HG03175 (cell line): Measurements from ENCODE around the gene CHRNB1.

Experiments
- ATAC-seq: cut with Tn5 transposase; IDR thresholded peaks from one replicate; pipeline ENCODE4 v1.9.1; 2021; ENCODE audit warnings: mild to moderate bottlenecking, moderate library complexity; ENCODE audit not compliant: unreplicated experiment

Gene CHRNB1

DNA sequence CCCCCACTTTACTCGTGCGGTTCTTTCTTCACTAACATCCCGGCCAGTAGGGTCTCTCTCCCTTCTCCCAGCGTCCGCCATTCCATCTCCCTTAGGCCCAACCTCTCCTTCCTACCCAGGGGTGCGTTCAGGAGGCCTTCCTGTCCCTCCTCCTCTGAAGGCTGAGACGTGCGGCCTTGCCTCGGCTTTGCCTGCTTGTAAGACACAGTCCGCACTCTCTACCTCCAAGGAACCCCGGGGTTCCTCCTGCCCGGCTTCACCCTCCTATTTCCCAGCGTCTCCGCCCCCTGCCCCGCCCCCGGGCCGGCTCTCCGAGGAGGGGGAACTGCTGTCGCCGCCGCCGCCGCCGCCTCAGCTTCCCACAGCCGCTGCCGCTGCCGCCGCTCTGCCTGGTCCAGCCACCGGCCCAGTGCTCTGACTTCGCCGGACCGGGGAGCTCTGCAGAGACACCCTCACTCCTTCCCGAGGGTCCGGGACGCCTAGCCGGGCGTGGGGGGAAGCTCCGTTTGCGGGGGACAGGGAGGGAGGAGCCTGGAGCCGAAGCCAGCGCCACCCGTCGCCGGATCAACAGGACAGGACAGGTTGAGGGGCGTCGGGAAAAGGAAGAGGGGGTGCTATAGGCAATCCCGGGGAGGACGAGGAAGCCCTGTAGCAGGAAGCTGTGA lies 6.8 kb upstream of the CHRNB1 start:
- ATAC-seq = no peak

DNA sequence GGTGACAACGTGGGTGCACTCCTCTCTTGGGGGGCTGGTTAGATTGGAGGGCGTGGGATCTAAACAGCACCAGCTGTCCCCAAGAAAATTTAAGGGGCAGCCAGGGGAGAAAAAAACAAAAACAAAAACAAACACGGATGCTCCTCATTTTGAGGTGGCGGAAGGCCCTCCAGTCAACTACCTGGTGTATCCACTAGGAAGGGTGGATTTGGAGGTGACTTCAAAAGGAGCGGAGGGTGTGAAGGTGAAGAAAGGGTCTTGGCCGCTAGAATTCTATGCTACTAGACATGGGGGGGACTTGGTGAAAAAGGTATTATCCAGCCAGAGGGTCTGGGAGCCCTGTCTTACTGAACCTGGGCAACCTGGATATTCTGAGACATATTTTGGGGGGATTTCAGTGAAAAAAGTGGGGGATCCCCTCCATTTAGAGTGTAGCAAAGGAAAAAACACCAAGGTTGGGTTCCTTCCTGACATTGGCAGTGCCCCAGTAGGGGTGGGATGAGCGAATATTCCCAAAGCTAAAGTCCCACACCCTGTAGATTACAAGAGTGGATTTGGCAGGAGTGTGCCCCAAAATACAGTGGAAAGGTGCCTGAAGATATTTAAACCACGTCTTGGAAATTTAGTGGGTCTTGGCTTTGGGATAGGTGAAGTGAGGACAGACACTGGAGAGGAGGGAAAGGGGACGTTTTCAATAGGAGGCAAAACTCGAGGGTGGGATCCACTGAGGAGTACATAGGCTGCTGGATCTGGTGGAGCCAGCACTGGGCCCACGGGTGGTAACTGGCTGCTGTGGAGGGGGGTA lies 6.0 kb upstream of the CHRNB1 start:
- ATAC-seq = no peak

DNA sequence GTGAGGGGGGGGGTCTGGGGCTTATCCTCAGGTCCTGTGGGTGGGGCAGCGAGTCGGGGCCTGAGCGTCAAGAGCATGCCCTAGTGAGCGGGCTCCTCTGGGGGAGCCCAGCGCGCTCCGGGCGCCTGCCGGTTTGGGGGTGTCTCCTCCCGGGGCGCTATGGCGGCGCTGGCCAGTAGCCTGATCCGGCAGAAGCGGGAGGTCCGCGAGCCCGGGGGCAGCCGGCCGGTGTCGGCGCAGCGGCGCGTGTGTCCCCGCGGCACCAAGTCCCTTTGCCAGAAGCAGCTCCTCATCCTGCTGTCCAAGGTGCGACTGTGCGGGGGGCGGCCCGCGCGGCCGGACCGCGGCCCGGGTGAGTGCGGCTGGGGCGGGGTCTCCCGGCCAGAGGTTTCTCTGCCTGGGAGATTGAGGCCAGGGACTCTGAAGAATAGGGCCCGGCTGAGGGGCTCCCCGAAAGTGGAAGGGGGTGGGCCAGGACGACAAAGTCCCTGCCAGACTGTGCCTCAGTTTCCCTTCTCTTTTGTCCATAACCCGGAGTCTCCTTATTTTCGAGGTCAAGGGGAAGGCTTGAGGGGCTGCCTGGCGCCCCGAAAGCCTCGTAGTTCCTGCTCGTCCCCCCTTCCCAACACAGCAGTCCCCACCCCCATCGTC lies 5.3 kb upstream of the CHRNB1 start, which contains the start of gene FGF11:
Gene FGF11, plus strand, starts transcription at position 51 of the 651 bp plus-strand sequence. Its CDS starts 109 bp downstream, at position 160.
- ATAC-seq = no peak

DNA sequence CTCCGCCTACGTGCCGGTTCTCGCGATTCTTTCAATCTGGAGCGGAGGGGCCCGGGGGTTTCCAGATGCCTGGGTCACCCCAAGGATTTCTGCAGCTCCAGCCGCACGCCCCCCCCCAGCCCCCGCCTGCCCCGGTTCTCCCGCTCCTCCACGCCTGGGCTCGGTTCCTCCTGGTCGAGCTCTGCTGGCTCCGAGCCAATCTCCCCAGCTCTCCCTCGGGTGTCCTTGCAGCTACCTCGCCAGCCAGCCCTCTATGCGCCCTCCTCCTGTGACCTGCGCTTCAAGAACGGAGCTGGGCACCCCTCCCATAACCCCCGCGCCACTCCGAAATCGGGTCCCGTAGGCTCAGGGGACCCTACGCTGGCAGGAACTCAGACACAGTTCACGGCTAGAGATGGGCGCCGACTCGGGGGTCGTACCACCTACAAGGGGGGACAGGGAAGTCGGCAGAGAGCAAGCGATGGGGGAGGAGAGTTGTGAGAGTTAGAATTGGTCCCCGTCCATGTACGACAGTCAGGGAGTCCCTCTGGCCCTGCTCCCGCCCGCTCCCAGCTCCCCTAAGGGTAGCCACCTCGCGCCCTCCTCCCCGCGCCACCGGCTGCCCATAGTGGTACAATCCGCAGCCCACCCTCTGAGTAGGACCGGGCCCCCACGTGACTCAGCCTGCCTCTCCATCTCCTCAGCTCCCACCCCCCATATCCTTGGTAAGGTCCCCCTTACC lies 4.6 kb upstream of the CHRNB1 start:
- no peak for ATAC-seq

DNA sequence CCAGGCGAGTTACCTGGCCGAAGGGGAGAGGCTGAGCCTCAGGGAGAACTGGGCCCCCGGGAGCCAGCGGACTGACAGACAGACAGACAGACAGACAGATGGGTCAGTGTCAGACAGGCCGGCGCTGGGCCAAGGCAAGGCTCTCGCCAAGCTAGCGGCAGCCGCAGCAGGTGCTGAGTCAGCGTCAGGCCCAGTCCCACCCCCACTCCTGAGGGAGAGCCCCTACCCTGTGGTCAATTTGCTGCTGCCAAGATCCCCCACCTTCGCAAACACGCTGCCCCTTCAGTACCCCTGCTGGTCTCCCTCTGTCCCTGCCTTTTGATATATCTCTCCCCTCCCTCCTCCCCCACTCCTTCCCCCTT lies 4.0 kb upstream of the CHRNB1 start:
- ATAC-seq = no peak

DNA sequence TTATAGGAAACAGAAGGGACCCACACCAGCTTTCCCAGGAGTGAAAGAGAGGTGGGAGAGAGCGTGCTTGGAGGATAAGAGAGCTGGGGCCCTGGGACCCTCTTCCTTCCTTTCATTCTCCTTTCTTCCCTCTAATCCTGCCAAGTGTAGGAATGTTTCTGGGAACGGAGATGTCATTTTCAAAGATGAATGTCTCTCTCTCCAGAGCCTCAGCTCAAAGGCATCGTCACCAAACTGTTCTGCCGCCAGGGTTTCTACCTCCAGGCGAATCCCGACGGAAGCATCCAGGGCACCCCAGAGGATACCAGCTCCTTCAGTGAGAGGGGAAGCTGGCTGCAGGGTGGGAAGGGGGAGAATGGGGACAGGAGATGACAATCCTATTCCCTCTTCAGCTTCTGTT lies 3.6 kb upstream of the CHRNB1 start:
- no peak for ATAC-seq

DNA sequence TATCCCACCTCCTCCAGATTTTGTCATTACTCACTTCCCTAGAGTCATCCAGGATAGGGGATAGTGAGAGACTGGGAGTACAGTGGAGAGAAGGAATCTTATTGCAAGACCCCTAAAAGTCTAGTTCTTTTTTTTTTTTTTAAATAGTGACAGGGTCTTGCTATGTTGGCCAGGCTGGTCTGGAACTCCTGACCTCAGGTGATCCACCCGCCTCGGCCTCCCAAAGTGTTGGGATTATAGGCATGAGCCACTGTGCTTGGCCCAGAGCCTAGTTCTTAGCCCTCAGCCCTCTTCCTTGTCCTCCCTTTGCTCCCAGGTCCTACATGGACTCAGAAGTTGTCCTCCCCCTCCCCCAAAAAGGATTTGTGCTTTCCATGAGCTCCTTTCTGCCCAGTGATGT lies 2.7 kb upstream of the CHRNB1 start:
- ATAC-seq = no peak

DNA sequence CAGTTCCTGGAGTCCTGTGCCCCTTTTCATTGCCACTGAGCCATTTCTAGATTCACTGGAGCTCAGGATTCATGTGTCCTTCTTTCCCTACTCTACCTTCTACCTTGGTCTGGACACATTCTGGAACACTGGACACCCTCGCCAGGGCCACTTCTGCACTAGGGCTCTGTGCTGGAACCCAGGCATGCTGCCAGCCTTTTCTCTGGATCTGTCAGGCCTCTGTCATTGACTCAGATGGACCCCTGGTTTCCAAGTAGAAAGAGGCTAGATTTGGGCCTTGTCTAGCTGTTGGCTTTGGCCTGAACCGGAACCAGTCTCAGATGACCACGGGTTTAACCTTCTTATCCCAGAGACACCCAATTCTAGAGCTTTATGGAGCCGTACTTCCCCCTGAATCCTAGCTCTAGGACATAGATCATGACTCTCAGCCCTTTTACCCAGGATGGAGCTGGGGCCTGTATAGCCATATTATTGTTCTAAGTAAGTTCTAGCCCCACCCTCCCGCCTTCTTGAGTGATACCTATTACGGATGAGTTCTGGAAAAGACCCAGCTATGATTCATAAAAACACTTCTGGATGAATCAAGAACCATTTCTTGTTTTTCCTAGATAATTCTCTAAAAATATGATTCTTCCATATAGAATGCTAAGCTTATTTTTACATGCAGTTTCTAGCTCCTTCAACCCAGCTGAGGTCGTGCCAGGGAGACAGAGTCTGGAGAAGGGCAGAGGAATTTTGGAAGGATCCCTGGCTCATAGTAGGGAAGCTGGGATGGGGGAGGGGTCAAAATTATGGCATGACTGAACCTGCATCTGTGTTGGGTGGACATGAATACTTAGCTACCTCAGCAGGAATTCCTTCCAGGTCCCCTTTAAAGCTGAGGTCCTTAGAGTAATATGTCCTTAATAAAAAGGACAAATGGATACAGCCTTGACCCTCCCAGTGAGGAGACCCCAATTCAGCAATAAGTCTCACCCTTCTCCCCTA lies 1.1 kb upstream of the CHRNB1 start:
- no peak for ATAC-seq

DNA sequence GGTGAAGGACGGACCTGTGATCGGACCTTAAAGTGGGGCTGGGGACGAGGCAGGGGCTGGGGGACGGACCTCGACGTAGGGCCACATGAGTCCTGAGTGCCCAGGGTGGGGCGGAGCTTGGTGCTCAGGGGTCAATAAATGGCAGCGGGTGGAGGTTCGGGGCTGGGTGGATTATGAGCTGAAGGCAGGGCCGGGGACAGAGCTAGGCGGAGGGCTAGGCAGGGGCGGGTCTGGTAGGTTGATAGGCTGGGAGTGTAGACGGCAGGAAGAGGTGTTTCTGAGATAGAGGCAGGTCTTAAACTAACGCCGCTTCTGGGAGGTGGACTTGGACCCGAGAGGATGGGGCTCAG lies 733 bp downstream of the CHRNB1 start:
- no peak for ATAC-seq

DNA sequence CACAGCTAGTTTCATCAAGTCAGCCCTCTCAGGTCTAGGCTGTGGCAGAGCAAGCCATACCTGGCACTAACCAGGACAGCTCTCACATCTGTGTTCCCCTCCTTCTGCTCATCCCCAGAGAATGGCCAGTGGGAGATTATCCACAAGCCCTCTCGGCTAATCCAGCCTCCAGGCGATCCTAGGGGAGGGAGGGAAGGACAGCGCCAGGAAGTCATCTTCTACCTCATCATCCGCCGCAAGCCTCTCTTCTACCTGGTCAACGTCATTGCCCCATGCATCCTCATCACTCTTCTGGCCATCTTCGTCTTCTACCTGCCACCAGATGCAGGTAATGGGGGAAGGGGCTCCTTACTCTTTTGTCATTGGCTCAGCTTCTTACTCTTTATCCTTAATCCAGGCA lies 3.6 kb downstream of the CHRNB1 start:
- ATAC-seq = no peak

DNA sequence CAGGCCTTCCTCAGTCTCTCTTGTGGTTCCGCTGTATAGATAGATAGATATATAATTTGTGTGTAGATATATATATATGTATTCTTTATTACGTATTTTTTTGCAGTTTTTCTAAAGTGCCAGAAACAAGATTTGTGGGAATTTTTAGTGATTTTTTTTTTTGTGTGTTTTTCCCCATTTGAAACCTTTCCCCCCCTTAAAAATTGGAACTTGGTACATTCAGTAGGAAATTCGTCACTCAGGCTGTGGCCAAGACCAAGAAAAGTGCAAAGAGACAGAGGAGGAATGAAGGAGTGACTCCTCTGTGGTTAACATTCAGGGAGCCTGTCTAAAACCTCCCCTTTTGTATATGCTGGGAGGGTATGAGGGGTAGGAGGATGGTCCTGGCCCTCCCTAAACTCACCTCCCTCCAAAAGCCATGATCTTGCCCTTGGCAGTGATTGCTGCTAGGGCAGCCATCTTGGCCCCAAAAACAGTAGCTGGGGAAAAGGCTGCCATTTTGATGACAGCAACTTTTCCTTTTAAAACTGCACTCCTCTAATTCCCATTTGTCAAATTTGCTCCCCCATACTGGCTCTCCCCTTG lies 15.2 kb downstream of the CHRNB1 start:
- ATAC-seq = no peak

DNA sequence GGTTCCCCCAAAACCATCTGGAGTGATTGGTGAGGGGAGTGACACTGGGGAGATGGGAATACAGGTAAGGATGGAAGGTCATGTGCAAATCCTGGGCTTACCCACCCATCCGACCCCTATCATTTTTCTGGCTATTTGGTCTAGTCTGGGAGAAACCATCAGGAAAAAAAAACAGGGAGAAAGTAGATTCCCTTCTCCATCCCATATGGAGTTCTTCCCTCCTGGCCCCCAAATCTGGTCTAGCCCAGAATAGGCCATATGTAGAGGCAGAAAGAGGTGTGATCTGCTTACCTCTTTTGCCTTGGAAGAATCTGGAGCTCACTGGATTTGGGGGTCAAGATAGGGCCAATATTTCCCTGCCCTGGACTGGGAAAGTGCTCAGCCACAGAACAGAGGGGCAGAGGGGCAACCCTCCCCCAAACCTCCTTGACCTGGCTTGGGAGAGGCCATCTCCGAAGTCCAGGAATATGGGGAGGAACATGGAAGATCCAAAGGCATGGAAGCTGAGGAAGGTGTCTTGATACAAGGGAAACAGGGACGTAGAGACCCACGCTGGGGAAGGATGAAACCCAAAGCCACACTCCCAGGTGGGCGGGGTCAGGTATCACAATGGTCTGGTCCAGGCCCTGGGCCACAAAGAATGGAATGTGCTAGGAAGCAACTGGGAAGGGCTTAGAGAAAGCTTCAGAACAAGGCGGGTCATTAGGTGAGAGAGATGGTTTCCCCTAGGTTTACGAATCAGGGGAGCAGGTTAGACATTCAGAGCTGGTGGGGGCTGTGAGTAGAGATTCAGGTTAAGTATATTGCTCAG lies 16.2 kb downstream of the CHRNB1 start:
- ATAC-seq = no peak

DNA sequence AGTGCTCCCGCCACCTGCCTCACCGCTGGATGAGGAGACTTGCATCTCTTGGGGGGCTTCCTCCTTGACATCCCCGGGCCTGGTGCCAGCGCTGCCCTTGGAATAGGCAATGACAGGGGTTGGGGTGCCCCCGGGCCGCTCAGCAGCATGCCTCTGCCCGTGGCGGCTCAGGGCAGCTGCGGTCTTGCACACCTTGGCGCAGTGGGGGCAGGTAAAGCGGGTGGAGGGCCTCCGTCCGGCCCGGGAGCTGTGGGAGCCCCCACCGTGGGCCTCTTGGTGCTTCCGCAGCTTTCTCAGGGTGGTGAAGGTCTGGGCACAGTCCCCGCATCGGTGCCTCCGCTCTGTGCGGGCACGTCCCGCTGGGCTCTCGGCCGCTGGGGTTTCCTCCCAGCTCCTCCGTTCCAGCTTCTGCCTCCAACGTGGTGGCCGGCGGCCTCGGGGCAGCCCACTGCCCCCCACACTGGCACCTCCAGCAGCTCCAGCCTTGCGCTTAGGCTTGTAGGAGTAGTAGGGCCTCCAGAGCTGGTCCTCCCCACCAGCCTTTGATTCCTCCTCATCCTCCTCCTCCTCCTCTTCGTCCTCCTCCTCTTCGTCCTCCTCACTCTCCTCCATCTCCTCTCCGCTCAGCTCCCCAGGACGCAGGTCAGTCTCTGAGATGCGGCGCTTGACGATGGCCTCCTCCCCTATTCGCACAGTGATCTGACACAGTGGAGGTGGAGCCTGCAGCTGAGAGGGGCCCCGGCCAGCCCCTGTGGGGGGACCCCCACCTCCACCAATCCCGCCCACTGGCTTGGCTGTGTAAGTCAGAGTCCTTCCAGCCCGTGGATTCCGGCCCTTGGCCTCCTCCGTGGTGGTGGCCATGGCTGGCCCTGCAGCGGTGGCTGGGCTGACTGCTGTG lies 17.9 kb downstream of the CHRNB1 start:
- ATAC-seq = no peak

DNA sequence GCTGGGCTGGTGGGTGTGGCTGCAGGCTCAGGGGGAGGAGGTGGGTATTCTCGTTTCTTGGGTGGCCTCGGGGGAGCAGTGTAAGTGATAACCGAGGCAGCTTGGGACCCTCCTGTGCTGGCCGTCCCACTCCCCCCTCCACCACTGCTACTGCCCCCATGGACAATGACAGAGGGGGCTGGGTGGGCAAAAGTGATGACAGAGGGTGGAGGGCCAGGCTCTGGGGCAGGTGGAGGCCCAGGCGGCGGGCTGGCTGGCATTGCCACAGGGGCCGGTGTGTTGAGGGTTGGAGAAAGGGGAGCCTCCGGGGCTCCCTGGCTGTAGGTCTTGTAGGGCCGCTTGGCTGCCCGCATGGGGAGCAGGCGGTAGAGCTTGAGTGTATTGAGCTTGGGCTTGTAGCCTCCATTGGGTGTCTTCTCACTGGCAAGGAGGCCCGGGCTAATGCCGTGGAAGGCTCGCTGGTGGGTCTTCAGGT lies 18.5 kb downstream of the CHRNB1 start:
- ATAC-seq = no peak

DNA sequence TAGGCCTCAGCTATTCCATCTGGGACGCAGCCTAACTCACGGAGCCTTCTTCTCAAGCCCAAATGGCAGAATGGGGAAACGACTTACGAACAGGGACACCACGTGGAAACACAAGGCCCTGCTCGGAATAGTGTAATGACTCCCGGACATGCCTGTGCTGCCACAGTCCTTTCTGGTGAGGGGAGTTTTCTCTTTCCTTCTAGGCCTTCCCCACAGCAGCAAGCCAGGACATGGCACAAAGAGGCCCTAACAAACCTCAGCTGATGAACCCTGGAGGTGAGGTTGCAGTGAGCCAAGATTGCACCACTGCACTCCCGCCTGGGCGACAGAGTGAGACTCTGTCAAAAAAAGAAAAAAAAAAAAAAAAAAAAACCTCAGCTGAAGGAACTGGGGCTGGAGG lies 19.2 kb downstream of the CHRNB1 start:
- no peak for ATAC-seq

DNA sequence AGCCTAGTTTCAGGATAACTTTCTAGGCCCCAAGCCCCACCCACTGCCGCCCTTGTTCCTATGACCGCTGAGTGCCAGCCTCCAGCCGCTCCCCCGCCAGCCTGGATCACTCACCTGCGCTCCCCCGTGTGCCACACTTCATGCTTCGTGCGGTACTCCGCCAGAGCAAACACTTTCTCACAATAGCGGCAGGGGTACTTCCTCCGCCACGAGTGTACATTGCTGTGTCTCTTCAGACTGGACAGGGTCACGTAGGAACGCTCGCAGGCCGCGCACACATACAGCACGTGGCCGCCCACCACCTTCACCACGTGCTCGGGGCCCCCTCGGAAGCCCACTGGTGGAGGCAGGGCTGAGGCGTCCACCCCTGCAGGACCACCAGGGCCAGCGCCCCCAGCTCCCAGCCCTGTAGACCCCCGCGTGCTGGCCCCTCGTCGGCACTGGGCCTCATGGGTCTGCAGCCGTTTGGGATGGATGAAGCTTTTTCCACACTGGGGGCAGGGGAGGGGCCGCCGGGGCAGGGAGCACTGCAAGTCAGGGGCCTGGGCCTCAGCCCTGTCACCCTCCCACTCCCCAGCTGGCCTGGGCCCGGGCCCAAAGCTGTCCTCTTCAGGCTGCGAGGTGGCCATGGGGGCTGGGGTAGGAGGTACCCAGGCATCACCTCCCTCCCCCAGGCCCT lies 20.9 kb downstream of the CHRNB1 start:
- no peak for ATAC-seq

DNA sequence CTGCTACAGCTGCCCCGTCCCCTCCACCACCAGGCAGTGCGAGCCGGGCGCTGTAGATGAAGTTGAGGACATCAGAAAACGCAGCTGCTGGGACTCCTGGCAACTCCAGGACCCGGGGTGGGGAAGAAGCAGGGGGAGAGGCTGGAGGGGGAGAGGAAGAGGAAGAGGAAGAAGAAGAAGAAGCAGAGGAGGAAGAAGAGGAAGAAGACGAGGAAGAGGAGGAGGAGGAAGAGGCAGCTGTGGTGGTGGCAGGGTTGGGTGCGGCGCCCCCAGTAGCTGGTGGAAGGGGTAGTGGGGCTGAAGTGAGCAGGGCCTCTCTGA lies 21.4 kb downstream of the CHRNB1 start:
- ATAC-seq = no peak
